PC-3 (cell line): ENCODE results near the gene PARN. TPM values are rescaled to one million over a fixed set of nuclear protein-coding genes. Genes with fewer than 3 reads are reported as not detected.
"Not testable (repeated sequence)": the region's sequence is repeated elsewhere in the genome, so short reads cannot be mapped to it uniquely, and the experiment has no call there.

Experiments
- ATAC-seq: fragments of 200-7000 bp; cut with Tn5 transposase; 2 replicates; pipeline ENCODE4 v1.9.1; 2020; ENCODE audit warnings: mild to moderate bottlenecking, moderate library complexity
- BruUV-seq: library from RNA; stranded (reverse); fragments of 400-500 nt; replicated peaks from 2 replicates; lab custom pipeline; 2021; lab: Mats Ljungman, UMichigan
- CTCF ChIA-PET: fragments of 300-600 bp; sonication (Branson Sonifier 250); formaldehyde crosslinking; loops from one replicate; lab custom pipeline; 2022; ENCODE audit warnings: antibody characterized with exemption; lab: Charles Lee
- POLR2A ChIA-PET: fragments of 300-600 bp; sonication (Branson Sonifier 250); formaldehyde crosslinking; loops from one replicate; lab custom pipeline; 2022; ENCODE audit warnings: antibody characterized with exemption; ENCODE audit not compliant: unreplicated experiment; lab: Charles Lee
- DNase-seq: peaks from one replicate; pipeline ENCODE4 v3.0.0-alpha.2; 2015
- H2AFZ ChIP-seq: fragments of 300-600 bp; sonication (generic); 2 replicates; pipeline ENCODE4 v1.6.0; 2016; ENCODE audit warnings: antibody characterized with exemption, low read length
- H3F3A ChIP-seq: fragments of 300-600 bp; sonication (generic); one replicate; pipeline ENCODE4 v1.6.0; 2017; ENCODE audit warnings: antibody characterized with exemption, low read length, control low read depth, mild to moderate bottlenecking; ENCODE audit not compliant: unreplicated experiment
- H3K27ac ChIP-seq: fragments of 300-600 bp; sonication (generic); 2 replicates; pipeline ENCODE4 v1.5.1; 2016; ENCODE audit warnings: mild to moderate bottlenecking, low read length
- H3K27me3 ChIP-seq: fragments of 300-600 bp; sonication (generic); 2 replicates; pipeline ENCODE4 v1.6.1; 2016; ENCODE audit warnings: low read length, mixed read lengths
- H3K36me3 ChIP-seq: fragments of 300-600 bp; sonication (generic); 2 replicates; pipeline ENCODE4 v1.6.1; 2016; ENCODE audit warnings: low read depth, mixed run types, low read length, mixed read lengths
- H3K4me1 ChIP-seq: fragments of 300-600 bp; sonication (generic); 2 replicates; pipeline ENCODE4 v1.5.1; 2016; ENCODE audit warnings: low read length; ENCODE audit not compliant: insufficient read depth
- H3K4me2 ChIP-seq: fragments of 300-600 bp; sonication (generic); 2 replicates; pipeline ENCODE4 v1.6.0; 2016; ENCODE audit warnings: low read length
- H3K4me3 ChIP-seq: fragments of 300-600 bp; sonication (generic); 2 replicates; pipeline ENCODE4 v1.5.1; 2016; ENCODE audit warnings: mild to moderate bottlenecking, low read length, mixed read lengths
- H3K79me2 ChIP-seq: fragments of 300-600 bp; sonication (generic); 2 replicates; pipeline ENCODE4 v1.6.1; 2017; ENCODE audit warnings: low read length, mixed read lengths
- H3K9ac ChIP-seq: fragments of 300-600 bp; sonication (generic); 2 replicates; pipeline ENCODE4 v1.6.0; 2016; ENCODE audit warnings: mild to moderate bottlenecking, low read length
- H3K9me2 ChIP-seq: fragments of 300-600 bp; sonication (generic); replicated peaks from 2 replicates; pipeline ENCODE4 v1.6.1; 2016; ENCODE audit warnings: mixed run types, low read length, mixed read lengths
- H3K9me3 ChIP-seq: fragments of 300-600 bp; sonication (generic); 2 replicates; pipeline ENCODE4 v1.6.1; 2016; ENCODE audit warnings: low read length, mixed read lengths
- H4K20me1 ChIP-seq: fragments of 300-600 bp; sonication (generic); 2 replicates; pipeline ENCODE4 v1.6.1; 2016; ENCODE audit warnings: low read length, mixed read lengths
- EZH2 ChIP-seq: fragments of 300-600 bp; sonication (generic); IDR thresholded peaks from one replicate; pipeline ENCODE4 v1.6.1; 2017; ENCODE audit warnings: antibody characterized with exemption, mild to moderate bottlenecking, low read length; ENCODE audit not compliant: unreplicated experiment
- EZH2phosphoT487 ChIP-seq: fragments of 300-600 bp; sonication (generic); IDR thresholded peaks from 2 replicates; pipeline ENCODE4 v1.6.1; 2018; ENCODE audit warnings: mild to moderate bottlenecking, antibody characterized with exemption, low read length, borderline replicate concordance
- intact Hi-C: fragments of 100-400 bp; cut with micrococcal nuclease; formaldehyde crosslinking; loops from 2 replicates; pipeline ENCODE4 v1.9.0; 2023
- total RNA-seq: library from RNA; depleted of rRNA; stranded (reverse); fragments of >200 nt; gene quantifications from 2 replicates; pipeline ENCODE4 v1.2.3, GENCODE V29; 2014
- TF ChIP-seq, protein P1 (sequence below): fragments of 300-600 bp; sonication (generic); conservative IDR thresholded peaks from 2 replicates; pipeline ENCODE4 v1.5.1; 2017; ENCODE audit warnings: antibody characterized with exemption, low read depth, mild to moderate bottlenecking, low read length

Gene PARN
- total RNA-seq, 1 experiment from 2014 or later = 34.7 TPM

DNA sequence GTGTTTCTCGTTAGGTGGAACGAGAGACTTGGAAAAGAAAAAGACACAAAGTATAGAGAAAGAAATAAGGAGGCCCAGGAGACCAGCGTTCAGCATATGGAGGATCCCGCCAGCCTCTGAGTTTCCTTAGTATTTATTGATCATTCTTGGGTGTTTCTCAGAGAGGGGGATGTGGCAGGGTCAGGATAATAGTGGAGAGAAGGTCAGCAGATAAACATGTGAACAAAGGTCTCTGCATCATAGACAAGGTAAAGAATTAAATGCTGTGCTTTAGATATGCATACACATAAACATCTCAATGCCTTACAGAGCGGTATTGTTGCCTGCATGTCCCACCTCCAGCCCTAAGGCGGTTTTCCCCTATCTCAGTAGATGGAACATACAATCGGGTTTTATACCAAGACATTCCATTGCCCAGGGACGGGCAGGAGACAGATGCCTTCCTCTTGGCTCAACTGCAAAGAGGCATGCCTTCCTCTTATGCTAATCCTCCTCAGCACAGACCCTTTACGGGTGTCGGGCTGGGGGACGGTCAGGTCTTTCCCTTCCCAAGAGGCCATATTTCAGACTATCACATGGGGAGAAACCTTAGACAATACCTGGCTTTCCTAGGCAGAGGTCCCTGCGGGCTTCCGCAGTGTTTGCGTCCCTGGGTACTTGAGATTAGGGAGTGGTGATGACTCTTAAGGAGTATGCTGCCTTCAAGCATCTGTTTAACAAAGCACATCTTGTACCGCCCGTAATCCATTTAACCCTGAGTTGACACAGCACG, 6.3 kb upstream of the PARN start:
- DNase-seq, H3K4me3 ChIP-seq, H3K4me2 ChIP-seq, BruUV-seq, H3K36me3 ChIP-seq, H2AFZ ChIP-seq, H3K27ac ChIP-seq, H3K27me3 ChIP-seq, H3F3A ChIP-seq, intact Hi-C loops, H3K9ac ChIP-seq, ATAC-seq, POLR2A ChIA-PET, H3K9me3 ChIP-seq, H3K9me2 ChIP-seq, CTCF ChIA-PET: not testable (repeated sequence)
- Histone ChIP-seq H3K79me2 (peaks cover 80% of the 10 kb centered on the region), H3K4me1 (peaks cover 14% of the 10 kb centered on the region), H4K20me1 (peaks cover 12% of the 10 kb centered on the region; the same call in 1 of the 2 replicates)

DNA sequence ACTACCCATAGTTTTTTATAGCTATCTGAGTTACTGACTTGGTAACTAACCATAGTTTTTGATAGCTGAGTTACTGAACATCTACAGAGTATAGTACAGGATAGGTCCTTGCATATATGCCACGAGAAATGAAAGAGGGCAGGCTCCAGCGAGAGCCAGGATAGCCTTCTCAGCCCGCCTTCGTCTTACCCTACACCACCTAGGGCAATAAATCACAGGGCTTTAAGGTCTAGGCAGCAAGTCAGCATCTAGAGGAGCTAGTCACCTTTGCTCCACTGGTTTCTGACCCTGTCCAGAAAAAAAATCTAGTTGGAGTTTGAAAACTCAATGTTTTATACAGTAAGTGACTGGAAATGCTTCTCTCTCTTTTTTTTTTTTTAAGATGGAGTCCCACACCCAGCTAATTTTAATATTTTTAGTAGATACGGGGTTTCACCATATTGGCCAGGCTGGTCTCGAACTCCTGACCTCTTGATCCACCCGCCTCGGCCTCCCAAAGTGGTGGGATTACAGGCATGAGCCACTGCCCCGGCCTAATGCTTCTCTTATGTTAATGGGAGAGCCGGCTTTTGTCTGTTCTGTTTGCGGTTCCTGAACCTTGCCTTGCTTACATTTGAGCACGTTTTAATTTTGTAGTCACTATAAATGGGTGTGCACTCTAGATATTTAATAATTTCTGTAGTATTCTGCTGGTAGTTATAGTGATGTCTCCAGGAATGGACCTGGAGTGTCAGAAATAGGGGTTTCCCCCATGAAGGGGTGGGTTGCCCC, 5.5 kb upstream of the PARN start:
- Histone ChIP-seq H3K9me2 (no peaks in the 10 kb centered on the region), H2AFZ (no peak overlapping the region), H3K27ac (no peak overlapping the region), H3K79me2 (peaks cover 74% of the 10 kb centered on the region), H3K27me3 (no peaks in the 10 kb centered on the region), H3K9ac (no peak overlapping the region), H3K36me3 (peaks cover 5% of the 10 kb centered on the region; the same call in 1 of the 2 replicates), H3K4me1 (peaks cover 15% of the 10 kb centered on the region), H3K4me2 (no peak overlapping the region), H3F3A (peaks cover under 1% of the 10 kb centered on the region), H3K4me3 (no peak overlapping the region), H4K20me1 (peaks cover 12% of the 10 kb centered on the region; the same call in 1 of the 2 replicates), H3K9me3 (no peaks in the 10 kb centered on the region)
- CTCF ChIA-PET = no interaction called here
- POLR2A ChIA-PET = no interaction called here
- DNase-seq (no peak), ATAC-seq (no peak)
- no peak for TF ChIP-seq EZH2phosphoT487
- TF ChIP-seq, protein P1, sequence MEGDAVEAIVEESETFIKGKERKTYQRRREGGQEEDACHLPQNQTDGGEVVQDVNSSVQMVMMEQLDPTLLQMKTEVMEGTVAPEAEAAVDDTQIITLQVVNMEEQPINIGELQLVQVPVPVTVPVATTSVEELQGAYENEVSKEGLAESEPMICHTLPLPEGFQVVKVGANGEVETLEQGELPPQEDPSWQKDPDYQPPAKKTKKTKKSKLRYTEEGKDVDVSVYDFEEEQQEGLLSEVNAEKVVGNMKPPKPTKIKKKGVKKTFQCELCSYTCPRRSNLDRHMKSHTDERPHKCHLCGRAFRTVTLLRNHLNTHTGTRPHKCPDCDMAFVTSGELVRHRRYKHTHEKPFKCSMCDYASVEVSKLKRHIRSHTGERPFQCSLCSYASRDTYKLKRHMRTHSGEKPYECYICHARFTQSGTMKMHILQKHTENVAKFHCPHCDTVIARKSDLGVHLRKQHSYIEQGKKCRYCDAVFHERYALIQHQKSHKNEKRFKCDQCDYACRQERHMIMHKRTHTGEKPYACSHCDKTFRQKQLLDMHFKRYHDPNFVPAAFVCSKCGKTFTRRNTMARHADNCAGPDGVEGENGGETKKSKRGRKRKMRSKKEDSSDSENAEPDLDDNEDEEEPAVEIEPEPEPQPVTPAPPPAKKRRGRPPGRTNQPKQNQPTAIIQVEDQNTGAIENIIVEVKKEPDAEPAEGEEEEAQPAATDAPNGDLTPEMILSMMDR = no peak
- no peak for TF ChIP-seq EZH2
- no TSS peak for BruUV-seq
- intact Hi-C loops = no loop called here

DNA sequence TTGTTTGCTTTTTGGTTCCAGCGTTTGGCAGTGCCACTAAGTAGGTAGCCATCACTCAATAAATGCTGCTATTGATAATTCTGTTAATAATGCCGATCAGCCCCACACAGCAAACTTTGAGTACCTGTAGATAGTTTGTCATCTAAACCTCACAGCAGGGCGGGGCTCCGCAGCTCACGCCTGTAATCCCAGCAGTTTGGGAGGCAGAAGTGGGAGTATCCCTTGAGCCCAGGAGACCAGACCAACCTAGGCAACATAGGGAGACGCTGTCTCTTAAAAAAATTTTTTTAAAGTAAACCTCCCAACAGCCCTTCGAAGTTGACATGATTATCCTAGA, 4.3 kb upstream of the PARN start:
- peaks cover 5% of the 10 kb centered on the region; the same call in 1 of the 2 replicates for H3K36me3 ChIP-seq
- CTCF ChIA-PET = no interaction called here
- H2AFZ ChIP-seq = peak overlapping the region; percentile 86
- H3K79me2 ChIP-seq = peaks cover 69% of the 10 kb centered on the region
- ATAC-seq (no peak), DNase-seq (no peak)
- H3K9me3 ChIP-seq = no peaks in the 10 kb centered on the region
- no peaks in the 10 kb centered on the region for H3K27me3 ChIP-seq
- no peak for TF ChIP-seq EZH2
- no peak for TF ChIP-seq EZH2phosphoT487
- TF ChIP-seq, protein P1 = no peak
- peaks cover 4% of the 10 kb centered on the region for H3F3A ChIP-seq
- no peaks in the 10 kb centered on the region for H3K9me2 ChIP-seq
- peaks cover 18% of the 10 kb centered on the region for H3K4me1 ChIP-seq
- BruUV-seq = no TSS peak
- intact Hi-C loops = no loop called here
- POLR2A ChIA-PET = interaction anchor here (0.6 kb wide), 1 partner anchor 48 kb away, joined by 4 read pairs; no protein-coding TSS in a partner anchor
- peak overlapping the region; percentile 80 for H3K4me3 ChIP-seq
- peak overlapping the region; percentile 84 for H3K4me2 ChIP-seq
- no peak overlapping the region for H3K27ac ChIP-seq
- H4K20me1 ChIP-seq = peaks cover 12% of the 10 kb centered on the region; the same call in 1 of the 2 replicates
- no peak overlapping the region for H3K9ac ChIP-seq
